NCI-H345 (cell line): Measurements from ENCODE around the gene MMP25.
"Not testable (repeated sequence)": the region's sequence is repeated elsewhere in the genome, so short reads cannot be mapped to it uniquely, and the experiment has no call there.

Experiments
- DNase-seq: peaks from one replicate; lab custom pipeline; 2025; lab: John Stamatoyannopoulos, UW

MMP25 gene

DNA sequence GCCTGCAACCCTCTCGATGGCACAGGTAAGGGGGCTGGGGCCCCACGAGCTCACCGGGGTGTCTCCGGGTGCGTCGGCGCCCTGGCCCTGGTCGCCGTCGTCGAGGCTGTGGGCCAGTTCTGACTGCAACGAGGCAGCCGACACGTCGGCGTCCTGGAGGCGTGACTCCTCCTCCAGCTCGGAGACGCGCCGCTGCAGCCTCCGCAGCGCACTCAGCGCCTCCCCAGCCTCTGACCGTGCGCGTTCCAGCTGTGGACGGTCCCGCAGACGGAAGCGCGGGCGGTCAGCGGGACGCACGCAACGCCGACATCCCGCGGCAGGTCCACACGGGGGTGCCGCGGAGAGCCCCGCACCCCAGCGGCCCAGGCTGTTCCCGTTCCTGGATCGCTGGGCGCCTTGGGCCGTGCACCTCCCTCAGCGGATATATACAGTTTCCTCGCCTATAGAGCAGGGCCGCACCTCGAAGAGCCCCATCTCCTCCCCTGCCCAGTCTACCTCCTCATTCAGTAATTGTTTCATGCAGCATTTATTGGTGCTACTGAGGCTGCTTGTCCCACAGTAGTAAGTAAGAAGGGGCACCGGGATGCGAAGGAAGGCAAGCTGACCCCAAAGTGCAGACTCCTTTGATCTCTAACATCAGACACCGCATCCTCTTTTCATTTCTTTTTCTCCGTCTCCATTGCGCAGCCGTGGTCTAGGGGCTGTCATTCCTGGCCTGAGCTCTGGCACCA is 16.7 kb upstream of the MMP25 start:
- DNase-seq: peak; percentile 40

DNA sequence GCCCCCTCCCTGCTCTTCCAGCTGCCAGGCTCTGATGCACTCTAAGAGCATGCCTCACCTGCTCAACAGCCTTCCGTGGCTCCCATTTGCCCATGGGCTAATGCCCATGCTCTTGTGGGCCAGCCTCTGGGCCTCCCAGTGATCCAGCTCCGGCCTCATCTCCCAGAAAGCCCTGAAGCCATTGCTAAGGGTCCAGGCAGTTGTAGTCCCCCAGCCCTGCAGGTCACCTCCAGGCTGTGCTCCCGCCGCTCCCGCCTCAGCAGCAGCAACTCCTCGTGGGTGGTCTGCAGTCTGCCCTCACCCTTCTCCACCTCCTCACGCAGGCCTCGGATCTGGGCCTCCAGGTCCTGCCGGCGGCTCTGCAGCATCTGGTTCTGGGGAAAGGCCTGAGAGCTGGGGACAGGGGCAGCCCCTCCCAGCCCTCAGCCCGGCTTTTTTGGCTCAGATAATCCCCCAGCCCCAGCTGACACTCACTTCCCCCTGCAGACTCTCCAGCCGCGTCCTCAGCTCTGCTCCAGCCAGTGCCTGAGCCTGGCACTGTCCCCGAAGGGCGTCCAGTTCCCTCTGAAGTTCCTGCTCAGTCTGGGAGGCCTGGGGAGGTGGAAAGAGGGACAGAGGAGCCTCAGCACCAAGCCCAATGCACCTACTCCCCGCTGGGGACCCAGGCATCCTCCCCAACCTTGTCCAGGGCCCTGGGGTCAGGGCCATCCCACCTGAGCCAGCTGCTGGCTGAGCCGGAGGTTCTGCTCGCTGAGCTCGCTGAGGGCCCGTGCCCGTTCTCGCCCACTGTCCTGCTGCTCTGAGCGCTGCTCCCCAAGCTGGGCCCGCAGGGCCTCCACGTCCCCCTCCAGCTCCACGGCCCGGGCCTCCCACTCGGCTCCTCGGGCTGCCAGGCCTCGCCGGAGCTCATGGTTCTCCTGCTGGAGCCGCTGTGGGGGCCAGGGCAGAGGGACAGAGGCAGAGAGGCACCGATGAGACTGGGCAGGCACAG is 15.8 kb upstream of the MMP25 start:
- DNase-seq: no peak

DNA sequence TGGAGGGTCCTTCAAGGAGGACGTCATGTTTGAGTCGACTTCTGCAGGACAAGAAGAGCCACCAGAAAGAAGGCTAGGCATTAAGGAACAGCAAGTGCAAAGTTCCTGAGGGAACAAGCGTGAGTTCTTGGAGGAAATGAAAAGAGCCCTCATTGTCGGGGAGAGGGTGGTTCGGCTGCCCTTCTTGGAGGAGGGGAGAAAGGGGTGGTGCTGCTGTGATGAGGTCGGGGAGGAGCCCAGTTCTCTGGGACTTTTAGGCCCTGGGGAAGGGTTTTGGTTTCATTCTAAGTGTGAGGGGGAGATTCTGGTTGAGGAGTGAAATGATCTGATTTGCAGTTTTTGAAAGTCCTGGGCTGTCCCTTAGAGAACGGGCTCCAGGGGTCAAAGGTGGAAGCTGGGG is 13.7 kb upstream of the MMP25 start:
- DNase-seq: no peak

DNA sequence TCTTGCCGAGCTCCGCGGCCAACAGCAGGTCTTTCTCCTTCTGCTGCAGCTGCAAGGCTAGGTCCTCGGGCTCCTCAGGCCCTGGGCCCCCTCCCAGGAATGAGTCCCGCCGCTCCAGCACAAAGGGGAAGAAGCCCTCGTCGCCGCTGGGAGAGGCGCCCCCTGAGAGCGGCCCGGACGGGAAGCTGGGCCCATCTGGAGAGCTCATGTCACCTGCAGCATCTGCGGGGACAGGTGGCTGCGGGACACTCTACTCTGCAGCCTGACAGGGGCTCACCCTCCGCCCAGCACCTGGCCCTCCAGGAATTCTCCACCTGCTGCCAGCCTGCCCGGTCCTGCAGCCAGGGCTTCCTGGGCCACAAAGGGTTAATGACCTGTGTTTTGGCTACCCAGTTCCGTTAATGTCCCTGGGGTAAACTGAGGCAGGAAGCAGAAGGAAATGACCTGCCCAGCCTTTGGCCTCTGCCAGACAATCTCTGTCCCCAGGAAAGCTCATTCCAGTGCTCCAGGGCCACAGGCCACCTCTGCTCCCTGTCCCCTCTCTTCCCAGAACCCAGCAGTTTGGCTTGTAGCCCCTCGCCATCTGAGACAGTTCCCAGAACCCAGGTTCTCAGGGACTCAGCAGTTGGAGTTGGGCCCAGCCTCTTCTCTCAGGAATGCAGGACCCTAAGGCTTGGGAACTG is 10.9 kb upstream of the MMP25 start:
- DNase-seq: no peak

DNA sequence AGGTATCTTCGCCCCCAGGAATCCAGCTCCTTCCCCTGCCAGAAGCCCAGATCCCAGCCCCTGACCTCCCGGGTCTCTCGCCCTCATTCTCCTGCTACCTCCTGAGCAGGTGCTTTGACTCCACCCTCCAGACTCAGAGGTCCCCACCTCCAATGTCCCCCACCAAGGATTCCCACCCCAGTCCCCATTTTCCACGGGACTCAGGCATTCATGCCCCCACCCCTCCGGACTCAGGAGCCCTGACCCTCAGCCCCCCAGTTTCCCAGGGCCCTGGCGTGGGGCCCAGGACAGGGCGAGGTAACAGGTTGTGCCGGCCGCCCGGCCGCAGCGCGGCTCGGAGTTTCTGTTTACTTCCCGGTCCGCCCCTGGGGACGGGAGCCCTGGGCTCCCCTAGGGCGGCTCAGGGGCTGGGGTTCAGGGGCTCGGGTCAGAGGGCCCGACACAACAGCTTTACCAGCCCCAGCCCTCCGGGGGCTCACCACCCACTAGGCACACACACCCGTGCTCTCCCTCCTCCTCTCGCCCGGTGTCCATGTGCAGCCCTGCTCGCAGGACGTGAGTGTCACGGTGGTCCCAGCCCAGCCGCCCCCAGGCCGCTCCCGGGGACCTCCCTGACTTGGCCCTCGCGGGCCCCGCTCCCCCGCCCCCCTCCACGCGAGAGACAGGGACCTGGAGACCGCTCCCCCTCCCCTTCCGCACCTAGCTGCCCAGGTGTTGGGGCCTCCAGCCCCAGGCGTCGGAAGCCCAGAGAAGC is 10.2 kb upstream of the MMP25 start:
- DNase-seq: no peak

DNA sequence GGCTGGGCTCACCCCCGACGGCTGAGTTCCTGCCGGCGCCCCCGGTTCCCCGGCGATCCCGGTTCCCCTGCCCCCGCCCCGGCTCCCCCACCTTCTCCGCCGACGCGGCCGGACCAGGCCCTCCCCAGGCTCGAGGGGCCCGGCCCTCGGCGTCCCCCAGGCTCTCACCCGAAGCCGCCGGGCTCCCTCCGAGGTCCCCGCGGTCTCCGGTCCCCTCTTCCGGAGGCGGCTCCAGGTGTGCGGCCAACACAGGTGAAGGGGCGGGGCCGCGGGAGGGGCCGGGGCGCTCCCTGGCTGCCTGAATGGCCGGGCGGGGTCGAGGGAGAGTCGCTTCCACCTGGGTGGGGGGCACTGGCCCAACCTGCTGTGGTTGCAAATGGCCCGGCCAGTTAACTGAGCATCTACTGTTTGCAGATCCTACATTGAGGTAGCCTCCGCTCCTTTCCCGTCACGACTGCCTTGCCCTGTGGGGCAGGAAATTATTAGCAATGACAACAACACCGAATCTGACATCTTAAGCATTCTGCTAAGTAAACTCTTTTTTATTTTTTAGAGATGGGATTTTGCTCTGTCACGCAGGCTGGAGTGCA is 9.5 kb upstream of the MMP25 start, which contains the start of gene BICDL2:
Gene BICDL2 (minus strand): TSS at position 219 of the 590 bp plus-strand sequence. CDS start 1,448 bp downstream, outside the sequence.
- DNase-seq: peak; percentile 16

DNA sequence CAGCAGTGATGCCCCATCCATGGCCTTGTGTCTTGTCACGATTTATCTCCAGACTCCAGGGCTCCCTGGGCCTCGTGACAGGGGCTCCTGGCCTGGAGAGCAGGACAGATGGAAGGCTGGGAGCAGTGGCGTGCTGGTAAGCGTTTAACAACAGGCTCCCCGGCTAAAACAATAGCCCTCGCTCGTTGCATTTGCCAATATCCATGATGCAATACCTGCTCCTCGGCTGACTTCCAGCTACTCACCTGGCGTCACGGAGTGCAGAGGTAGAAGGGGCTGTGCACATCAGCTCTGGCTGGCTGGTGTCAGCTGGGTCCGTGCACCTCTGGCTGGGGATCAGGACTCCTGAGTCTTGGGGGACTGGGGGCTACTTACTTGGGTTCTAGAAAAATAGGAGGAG is 8.1 kb upstream of the MMP25 start:
- peak; percentile 63 for DNase-seq

DNA sequence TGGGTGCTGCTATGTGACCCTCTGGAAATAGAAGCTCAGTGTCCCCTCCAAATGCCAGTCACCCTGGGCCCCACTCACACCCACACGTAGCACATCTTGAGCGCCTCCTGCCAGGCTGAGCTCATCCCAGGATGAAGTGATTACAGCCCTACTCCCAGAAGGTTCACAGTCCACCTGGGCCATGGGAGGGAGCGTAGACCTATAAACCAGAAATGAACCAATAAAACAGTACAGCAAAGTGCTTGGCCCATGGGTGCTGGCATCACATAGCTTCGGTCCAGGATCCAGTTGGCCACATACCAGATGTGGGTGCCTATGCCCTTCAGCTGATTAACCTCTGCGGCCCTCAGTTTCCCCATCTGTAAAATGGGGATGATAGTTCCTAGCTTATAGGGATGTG is 7.5 kb upstream of the MMP25 start:
- DNase-seq: no peak

DNA sequence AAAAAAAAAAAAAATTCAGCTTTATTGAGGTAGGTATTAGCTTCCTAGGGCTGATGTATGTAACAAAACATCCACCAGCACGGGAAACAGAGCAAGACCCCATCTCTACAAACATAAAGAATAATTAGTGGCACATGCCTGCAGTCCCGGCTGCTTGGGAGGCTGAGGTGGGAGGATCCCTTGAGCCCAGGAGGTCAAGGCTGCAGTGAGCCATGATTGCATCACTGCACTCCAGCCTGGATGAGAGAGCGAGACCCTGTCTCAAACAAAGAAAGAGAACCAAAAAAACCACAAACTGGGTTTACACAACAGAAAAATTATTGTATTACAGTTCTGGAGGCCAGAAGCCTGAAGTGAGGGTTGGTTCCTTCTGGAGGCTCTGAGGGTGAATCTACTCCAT is 4.0 kb upstream of the MMP25 start:
- DNase-seq: no peak

DNA sequence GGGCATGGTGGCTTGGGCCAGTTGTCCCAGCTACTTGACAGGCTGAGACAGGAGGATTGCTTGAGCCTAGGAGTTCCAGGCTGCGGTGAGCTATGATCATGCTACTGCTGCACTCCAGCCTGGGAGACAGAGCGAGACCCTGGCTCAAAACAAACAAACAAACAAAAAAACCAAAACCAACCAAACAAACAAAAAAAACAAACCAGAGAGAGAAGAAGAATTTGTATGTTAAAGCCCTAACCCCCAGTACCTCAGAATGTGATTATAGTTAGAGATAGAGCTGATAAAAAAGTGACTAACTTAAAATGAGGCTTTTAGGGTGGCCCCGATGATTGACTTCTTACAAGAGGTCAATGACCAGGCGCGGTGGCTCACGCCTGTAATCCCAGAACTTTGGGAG is 1.7 kb upstream of the MMP25 start:
- no peak for DNase-seq

DNA sequence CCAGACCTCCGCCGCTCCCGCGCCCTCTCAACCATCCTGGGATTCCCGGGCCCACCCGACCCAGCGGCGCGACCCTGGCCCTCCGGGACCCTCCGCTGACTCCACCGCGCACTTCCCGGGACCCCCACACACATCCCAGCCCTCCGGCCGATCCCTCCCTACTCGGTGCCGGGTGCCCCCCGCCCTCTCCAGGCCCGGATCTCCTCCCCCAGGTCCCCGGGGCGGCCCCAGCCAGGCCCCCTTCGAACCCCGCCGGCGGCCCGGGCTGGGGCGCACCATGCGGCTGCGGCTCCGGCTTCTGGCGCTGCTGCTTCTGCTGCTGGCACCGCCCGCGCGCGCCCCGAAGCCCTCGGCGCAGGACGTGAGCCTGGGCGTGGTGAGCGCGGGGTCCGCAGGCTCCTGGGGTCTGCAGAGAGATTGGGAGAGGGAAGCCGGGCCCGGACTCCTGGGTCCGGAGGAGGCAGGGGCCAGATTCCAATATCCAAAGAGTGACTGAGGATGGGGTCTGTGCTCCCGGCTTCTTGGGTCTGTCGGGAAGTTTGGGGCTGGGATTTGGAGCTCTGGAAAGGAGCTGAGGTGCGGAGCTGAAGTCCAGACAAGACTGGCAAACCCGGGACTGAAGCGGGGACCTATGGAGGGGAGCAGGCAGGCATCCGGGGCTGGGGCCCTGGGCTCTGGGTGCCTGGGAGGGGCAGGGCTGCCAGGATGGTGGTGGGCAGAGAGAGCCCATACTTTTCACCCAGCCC is 453 bp downstream of the MMP25 start:
- no peak for DNase-seq

DNA sequence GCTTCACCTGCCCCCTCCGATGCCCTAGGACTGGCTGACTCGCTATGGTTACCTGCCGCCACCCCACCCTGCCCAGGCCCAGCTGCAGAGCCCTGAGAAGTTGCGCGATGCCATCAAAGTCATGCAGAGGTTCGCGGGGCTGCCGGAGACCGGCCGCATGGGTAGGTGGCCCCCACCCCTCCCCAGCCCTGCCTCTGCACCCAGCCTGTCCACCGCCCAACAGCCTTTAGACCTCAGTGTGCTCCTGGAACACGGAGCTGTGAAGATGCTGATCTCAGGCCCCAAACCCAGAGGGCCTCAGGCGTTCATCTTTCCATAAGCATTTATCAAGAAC is 993 bp downstream of the MMP25 start:
- no peak for DNase-seq

DNA sequence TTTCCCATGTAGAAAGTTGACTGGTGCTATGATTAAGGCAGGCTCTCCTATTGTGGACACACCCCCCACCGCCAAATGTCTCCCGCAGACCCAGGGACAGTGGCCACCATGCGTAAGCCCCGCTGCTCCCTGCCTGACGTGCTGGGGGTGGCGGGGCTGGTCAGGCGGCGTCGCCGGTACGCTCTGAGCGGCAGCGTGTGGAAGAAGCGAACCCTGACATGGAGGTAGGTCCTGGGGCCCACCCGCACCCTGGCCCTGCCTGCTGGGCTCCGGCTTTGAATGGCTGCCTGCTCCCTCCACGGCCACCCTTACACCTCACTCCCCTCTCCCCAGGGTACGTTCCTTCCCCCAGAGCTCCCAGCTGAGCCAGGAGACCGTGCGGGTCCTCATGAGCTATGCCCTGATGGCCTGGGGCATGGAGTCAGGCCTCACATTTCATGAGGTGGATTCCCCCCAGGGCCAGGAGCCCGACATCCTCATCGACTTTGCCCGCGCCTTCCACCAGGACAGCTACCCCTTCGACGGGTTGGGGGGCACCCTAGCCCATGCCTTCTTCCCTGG is 3.6 kb downstream of the MMP25 start:
- DNase-seq: no peak

DNA sequence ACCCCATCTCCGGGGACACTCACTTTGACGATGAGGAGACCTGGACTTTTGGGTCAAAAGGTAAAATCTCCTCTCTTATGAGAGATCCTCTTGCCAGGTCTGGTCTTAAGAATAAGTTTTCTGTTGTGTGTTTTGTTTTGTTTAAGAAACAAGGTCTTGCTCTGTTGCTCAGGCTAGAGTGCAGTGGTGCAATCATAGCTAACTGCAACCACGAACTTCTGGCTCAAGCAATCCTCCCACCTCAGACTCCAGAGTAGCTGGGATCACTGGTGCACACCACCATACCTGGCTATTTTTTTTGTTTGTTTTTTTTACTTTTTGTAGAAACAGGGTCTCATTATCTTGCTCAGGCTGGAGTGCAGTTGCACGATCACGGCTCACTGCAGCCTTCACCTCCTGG is 4.1 kb downstream of the MMP25 start:
- DNase-seq: no peak

DNA sequence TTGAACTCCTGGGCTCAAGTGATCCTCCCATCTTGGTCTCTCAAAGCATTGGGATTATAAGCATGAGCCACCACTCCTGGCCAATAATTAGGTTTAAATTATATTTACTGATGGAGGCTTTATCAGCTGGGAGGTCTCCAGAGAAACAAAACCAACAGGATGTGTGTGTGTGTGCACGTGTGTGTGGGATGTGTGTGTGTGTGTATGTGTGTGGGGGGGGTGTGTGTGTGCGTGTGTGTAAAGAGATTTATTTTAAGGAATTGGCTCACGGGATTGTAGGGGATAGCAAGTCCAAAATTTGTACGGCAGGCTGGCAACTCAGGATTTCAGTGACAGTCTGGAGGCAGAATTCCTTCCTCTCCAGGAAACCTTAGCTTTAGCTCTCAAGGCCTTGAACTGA is 4.6 kb downstream of the MMP25 start:
- no peak for DNase-seq

DNA sequence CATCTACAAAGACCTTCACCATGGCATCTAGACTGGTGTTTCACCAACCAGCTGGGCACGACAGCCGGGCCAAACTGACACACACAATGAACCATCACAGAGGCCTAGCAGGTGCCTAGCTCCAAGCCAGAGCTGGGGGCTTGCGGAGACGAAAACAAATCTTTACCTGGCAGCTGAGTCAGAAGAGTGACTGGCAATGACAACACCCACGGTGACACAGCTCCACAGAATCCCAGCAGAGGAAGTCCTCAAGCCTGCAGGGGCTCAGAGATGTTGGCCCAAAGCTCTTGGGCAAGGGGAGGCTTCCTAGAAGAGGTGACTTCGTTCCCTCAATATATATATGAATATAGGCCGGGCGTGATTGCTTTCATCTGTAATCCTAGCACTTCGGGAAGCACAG is 5.1 kb downstream of the MMP25 start:
- DNase-seq: no peak

DNA sequence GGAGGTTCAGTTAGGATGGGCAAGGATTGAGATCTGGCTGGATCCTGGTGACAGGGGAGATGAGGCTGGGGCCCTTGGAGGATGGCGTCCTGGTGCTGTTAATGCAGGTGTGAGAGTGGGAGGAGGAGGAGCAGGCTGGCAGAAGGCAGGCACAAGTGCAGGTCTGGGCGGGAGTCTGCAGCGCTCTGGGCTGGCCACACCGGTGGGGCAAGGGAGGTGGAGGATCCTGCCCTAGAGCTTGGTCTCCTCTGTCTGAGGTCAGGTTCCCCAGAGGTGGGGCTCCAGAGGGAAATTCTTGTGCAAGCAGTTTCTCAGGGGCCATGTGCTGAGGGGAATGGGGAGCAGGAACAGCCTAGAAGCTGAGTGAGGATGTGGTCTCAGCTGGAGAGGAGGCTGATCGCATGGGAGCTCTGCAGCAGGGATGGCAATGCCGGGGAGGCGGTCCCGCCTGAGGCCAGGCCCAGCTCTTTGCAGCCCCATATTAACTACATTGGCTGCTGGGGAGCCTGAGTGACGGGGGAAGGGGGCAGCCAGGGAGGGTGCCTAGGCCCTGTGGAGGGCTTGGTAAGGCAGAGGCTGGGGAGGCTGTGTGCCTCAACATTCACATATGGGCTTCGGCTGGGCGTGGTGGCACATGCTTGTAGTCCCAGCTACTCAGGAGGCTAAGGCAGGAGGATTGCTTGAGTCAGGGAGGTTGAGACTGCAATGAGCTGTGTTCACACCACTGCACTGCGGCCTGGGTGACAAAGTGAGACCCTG is 6.4 kb downstream of the MMP25 start:
- not testable (repeated sequence) for DNase-seq

DNA sequence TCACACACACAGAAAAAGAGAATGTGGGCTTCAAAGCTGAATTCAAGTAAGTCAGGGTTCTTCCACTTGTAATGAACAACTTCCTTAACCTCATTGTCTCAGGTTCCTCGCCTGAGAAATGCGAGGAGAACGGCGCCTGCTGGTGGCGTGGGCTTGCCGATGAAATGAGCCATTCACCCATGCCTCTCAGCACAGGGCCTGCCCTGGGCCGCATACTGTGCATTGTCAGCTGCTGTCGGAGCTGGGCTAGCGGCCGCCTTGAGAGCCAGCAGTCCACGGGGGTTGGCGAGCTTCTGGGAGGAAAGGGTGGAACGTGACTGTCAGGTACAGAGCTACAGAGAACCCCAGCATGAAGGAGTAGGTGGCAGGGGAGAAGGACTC is 7.0 kb downstream of the MMP25 start:
- DNase-seq: not testable (repeated sequence)

DNA sequence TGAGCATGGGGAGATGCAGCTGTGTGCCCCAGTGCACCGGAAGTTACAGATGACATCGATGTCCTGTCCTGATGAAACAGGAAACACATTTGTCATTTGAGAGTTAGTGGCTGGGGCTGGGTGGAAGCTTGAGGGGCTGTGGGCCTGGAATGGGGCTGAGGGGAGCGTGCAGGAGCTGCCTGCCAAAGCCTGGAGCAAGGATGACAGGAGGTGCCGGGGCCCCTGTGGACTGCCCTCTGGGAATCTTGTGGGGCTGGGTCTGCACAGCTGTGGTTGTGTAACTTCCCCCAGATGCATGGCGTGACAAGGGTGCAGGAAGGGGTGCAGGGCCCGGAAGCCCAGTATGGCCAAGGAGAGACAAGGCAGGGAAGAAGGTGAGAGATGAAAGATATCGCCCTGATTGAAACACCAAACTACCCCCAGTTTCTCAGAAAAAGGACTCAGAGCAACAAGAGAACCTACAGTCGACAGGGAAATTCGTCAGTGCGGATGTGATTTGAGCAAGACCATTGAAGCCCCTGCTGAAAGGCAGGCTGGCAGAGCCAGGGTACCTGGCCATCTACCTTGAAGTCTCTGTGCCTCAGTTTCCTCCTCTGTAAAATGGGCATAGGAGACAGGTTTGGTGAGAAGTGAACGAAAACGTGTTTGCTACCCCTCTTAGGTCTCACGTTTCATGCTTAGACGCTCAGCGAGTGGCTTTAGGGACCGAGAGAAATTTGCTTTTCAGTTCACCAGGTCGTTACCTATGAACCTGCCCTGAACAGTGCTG is 8.8 kb downstream of the MMP25 start:
- DNase-seq: no peak
